Endothelial cell of umbilical vein (primary cell): ENCODE results near the gene PBXIP1.

Experiments used
- GATA2 ChIP-seq: IDR thresholded peaks from 2 replicates; pipeline ENCODE4 v1.7.0; 2011; ENCODE audit warnings: low read depth, mild to moderate bottlenecking, moderate library complexity, mixed read lengths, low read length; ENCODE audit not compliant: insufficient read length, insufficient read depth
- MAX ChIP-seq: IDR thresholded peaks from 2 replicates; pipeline ENCODE4 v1.6.1; 2011; ENCODE audit not compliant: insufficient read depth, insufficient read length
- POLR2A ChIP-seq: IDR thresholded peaks from 2 replicates; pipeline ENCODE4 v1.6.1; 2012; ENCODE audit warnings: low read depth, mild to moderate bottlenecking, control low read depth, low read length
- POLR2AphosphoS5 ChIP-seq: IDR thresholded peaks from 2 replicates; pipeline ENCODE4 v1.6.1; 2012; ENCODE audit warnings: low read depth, mild to moderate bottlenecking, control low read depth, low read length, moderate library complexity; ENCODE audit not compliant: insufficient read depth

GRCh38 chr1:154992721-154993571, 37.0 kb upstream of the PBXIP1 start:
- TF ChIP-seq MAX (no peak), POLR2AphosphoS5 (peak; percentile 41), POLR2A (no peak), GATA2 (no peak)
